Gastroesophageal sphincter (tissue), 3 donors: ENCODE measurements around the gene UFM1.
"Not testable (repeated sequence)": the region's sequence is repeated elsewhere in the genome, so short reads cannot be mapped to it uniquely, and the experiment has no call there.

Experiments used
- POLR2A ChIP-seq, 2 donors: fragments of 450-650 bp; IDR thresholded peaks; one replicate each; pipeline ENCODE4 v1.6.1; 2017; ENCODE audit warnings: antibody characterized with exemption in 2 of 2, mild to moderate bottlenecking in 2 of 2, moderate library complexity in 1 of 2
- TF ChIP-seq, protein P1 (sequence below), 4 experiments: fragments of 200-600 bp in 2 of 4; fragments of 450-650 bp in 2 of 4; sonication (generic) in 1 of 4; IDR thresholded peaks; one replicate each; pipeline ENCODE4 v1.5.1; 2017 to 2019; ENCODE audit warnings: antibody characterized with exemption in 4 of 4, mild to moderate bottlenecking in 2 of 4, moderate library complexity in 2 of 4

GRCh38 chr13:38370096-38370495 lies 20.4 kb downstream of the UFM1 start:
- TF ChIP-seq, protein P1, sequence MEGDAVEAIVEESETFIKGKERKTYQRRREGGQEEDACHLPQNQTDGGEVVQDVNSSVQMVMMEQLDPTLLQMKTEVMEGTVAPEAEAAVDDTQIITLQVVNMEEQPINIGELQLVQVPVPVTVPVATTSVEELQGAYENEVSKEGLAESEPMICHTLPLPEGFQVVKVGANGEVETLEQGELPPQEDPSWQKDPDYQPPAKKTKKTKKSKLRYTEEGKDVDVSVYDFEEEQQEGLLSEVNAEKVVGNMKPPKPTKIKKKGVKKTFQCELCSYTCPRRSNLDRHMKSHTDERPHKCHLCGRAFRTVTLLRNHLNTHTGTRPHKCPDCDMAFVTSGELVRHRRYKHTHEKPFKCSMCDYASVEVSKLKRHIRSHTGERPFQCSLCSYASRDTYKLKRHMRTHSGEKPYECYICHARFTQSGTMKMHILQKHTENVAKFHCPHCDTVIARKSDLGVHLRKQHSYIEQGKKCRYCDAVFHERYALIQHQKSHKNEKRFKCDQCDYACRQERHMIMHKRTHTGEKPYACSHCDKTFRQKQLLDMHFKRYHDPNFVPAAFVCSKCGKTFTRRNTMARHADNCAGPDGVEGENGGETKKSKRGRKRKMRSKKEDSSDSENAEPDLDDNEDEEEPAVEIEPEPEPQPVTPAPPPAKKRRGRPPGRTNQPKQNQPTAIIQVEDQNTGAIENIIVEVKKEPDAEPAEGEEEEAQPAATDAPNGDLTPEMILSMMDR (IDR thresholded peaks at IDR 0.05) = not testable (repeated sequence)
- not testable (repeated sequence) for TF ChIP-seq POLR2A (IDR thresholded peaks at IDR 0.05)
